Activated gamma-delta T cell (primary cell): ENCODE measurements around the gene BRME1.

Experiments used
- DNase-seq: peaks from one replicate; lab custom pipeline; 2025; lab: John Stamatoyannopoulos, UW
- total RNA-seq, 2 donors: gene quantifications; one replicate each; lab custom pipeline; 2026; lab: John Stamatoyannopoulos, UW

The BRME1 gene
- 2.4 reads per million in 2 donors for total RNA-seq

DNA sequence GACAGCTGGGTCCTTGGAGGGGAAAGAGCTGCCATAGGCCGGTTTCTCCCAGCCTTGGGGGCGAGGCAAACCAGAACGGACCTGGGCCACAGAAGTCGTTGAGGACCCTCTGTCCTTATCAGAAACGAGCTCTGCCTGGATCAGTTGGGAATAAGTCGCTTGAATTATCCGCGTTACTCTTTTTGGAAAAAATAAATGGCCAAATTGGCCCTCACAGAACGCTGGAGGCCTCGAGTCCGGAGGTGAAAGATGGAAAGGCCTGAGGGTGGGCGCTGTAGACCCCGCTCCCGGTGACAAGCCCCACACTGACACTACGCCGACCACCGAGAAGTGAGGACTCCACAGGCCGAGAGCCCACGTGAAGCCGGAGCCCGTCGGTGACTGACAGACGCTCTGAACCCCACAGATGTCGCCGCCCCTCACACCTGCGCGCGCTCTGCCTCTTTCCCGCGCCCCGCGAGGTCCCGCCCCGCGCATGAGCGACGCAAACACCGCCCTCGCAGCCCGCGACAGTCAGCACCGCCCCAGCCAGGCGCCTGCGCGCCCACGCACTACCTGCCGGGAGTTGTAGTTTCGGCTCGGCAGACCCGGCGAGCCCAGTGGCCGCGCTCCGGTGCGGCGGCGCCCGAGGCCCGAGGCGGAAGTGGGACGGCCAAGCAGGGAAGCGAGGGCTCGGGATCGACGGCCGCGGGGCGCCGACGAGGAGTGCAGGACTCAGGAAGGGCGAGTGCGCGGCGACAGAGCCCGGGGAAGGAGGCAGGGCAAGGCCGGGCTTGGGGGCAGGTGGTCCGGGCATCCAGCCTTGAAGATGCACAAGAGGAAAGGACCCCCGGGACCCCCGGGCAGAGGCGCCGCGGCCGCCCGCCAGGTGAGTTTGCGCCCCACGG lies at the start of gene BRME1, which contains the start of gene CC2D1A:
Gene BRME1, minus strand, starts transcription at position 484 of the 887 bp plus-strand sequence. CDS start 1,225 bp downstream, outside the sequence.
Gene CC2D1A, plus strand, starts transcription at position 568 of the 887 bp plus-strand sequence. Its CDS starts 241 bp downstream, at position 809.
- DNase-seq, result peak; percentile 89

- DNase-seq, result no peak
These were observed 48.3 kb upstream of the BRME1 start for GRCh38 chr19:13954185-13954584.

- no peak for DNase-seq
These were observed 47.1 kb upstream of the BRME1 start for GRCh38 chr19:13952931-13953531.

DNA sequence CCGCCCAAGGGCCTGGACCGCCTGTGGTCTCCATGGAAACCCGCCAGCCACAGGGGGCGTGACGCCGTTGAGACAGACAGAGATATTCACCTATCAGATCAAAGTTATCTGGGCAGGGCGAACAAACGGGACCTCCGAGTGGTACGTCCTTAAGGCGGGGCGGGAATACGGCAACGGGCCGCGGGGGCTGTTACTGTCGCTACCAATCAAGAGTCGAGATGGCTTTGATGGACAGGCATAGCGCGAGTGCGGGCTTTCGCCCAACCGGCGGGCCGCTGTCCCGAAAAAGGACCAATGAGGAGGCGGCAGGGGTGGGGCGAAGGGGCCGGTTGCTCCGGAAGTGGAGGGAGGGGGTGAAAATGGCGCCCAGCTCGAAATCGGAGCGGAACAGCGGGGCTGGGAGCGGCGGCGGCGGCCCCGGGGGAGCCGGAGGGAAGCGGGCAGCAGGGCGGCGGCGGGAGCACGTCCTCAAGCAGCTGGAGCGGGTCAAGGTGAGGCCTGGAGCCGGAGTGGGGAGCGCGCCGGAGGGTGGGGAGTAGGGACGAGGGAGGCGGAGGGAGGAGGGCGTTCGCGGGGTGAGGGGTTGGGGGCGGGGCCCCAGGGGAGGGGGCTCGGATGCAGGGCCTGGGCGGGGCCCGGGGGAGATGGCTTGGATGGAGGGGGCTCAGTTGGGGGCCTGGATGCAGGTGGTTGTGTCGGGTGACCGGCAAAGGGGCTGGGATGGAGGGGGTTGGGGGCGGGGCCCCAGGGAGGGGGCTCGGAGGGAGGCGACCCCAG lies 46.4 kb upstream of the BRME1 start, which contains the start of gene DCAF15:
Gene DCAF15, plus strand, starts transcription at position 356 of the 777 bp plus-strand sequence. Its CDS starts 4 bp downstream, at position 360.
- DNase-seq, result peak; percentile 93

- DNase-seq, result no peak
These were observed 45.9 kb upstream of the BRME1 start for GRCh38 chr19:13951799-13952153.

DNA sequence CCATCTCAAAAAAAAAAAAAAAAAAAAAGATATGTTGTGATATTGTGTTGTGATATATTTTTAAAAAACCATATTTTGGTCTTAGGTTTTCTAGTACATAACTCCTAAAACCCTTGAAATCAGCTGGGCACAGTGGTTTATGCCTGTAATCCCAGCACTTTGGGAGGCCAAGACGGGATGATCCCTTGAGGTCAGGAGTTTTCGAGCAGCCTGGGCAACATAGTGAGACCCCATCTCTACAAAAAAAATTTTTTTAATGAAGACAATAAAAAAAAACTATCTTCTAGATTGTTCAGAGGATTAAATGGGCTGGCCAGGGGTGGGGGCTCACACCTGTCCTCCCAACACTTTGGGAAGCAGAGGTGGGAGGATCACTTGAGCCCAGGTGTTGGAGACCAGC lies 45.1 kb upstream of the BRME1 start:
- DNase-seq, result no peak

DNA sequence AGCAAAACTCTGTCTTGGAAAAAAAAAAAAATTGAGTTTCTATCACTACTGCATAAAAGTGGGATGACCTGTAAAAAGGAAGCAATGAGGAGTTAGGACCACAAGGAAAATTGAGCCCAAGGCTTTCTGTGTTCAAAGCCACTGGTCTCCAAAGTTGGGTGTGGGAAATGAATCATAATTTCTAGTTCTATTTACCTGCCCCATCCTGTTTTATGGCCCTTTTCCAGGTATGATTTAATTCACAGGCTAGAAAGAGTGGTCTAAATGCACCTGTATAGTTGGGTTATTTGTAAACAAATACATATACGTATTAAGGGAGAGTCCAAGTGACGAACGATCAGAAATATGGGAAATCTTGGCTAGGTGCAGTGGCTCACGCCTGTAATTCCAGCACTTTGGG lies 40.5 kb upstream of the BRME1 start:
- DNase-seq, result no peak

DNA sequence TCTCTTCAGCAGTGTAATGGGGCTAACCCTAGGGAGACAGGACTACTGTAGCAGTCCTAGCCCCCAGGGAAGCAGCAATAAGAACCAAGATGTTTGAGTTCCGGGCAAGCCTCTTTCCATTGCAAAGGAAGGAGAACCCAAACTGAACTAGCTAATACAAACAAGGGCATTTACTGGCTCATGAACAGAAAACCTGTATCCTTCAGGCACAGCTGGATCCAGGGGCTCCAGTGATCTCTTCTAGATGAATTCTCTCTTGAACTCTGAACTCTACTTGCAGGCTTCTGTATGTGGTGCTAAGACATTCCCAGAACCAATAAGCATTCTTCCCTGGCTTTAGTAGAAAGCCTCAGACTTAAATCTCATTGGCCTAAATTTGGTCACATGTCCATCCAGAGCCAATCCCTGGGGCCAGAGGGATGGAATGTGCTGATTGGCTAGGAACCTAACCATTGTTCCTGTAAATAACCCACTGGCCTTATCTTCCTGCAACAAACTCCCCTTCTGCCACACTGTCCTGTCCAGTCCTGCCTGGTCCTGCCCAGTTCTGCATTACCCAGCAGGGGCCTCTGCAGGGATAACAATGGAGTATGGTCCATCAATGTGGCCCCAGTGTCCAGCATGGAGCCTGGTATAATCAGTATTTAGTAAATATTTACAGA lies 36.2 kb upstream of the BRME1 start:
- no peak for DNase-seq

GRCh38 chr19:13938301-13939064 lies 32.6 kb upstream of the BRME1 start, which contains the start of gene PODNL1:
Gene PODNL1 (minus strand): TSS chr19:13938417. CDS start chr19:13938181, 236 bp downstream.
- DNase-seq, result no peak

GRCh38 chr19:13937479-13938300 lies 31.8 kb upstream of the BRME1 start:
- no peak for DNase-seq

- no peak for DNase-seq
These were observed 30.0 kb upstream of the BRME1 start for GRCh38 chr19:13935765-13936510.

DNA sequence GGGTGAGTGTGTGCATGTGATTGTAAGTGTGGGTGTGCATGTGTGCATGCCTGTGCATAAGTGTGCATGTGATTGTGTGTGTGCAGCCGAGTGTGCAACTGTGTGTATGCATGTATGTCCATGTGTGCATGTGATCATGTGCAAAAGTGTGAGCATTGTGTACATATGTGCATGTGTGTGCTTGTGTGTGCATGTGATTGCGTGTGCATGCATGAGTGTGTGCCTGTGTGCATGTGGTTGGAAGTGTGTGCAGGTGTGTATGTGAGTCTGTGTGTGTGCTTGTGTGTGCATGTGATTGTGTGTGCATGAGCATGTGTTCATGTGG lies 28.8 kb upstream of the BRME1 start:
- DNase-seq, result no peak

DNA sequence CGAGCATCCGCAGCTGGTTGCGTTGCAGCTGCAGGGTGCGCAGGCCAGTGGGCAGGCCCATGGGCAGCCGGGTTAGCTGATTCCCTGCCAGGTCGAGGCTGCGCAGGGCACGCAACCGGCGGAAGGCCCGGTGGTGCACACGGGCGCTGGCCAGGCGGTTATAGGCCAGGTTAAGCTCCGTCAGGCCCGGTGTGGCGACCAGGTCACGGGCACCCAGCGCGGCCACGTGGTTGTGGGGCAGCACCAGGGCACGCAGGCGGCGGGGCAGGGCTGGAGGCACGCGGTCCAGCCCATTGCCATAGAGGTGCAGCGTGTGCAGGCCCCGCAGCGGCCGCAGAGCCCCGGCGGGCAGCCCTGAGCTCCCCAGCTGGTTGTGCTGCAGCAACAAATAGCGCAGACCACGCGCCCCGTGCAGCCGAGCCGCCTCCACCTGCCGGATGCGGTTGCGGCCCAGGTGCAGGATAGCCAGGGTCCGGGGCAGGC lies 27.0 kb upstream of the BRME1 start:
- no peak for DNase-seq

DNA sequence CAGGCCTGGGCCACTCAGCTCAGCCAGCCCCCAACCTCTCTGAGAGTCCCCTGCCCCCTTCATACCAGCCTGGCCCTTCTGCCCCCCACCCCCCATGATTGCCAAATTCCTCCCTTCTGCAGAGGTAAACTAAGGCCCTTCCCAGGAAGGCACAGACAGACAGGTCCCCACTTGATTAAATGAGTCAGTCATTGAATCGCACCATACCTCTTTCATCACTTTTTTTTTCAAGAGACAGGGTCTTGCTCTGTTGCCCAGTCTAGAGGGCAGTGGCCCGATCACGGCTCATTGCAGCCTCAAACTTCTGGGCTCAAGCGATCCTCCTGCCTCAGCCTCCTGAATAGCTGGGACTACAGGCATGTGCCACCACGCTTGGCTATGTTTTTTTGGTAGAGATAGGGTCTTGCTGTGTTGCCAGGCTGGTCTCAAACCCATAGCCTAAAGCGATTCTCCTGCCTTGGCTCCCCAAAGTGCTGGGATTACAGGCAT lies 26.3 kb upstream of the BRME1 start:
- DNase-seq, result no peak

- no peak for DNase-seq
These were observed 25.7 kb upstream of the BRME1 start for GRCh38 chr19:13931391-13932148.

DNA sequence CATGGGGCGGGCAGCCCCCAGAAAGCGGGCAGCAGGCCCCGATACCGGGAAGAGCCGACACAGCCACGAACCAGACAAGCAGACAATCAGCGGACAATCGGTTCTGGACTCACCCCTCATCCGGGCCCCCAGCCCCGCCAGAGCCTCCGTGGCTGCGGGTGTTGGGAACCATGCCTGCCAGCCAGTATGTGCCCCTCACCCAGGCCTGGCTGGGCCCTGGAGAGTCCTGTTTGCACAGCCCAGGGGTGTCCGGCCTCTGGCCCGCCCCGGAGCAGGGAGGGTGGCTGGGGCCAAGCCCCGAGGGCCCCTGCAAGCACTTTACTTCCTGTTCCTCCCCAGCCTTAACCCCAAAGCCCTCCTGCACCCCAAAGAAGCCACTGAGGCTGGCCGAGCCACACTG lies 24.5 kb upstream of the BRME1 start:
- DNase-seq, result no peak

- no peak for DNase-seq
These were observed 24.0 kb upstream of the BRME1 start for GRCh38 chr19:13929956-13930355.

- no peak for DNase-seq
These were observed 23.4 kb upstream of the BRME1 start for GRCh38 chr19:13929340-13929739.
